Neutrophil (primary cell): ENCODE data around the gene DOK1.

Source experiments
- H3K27ac ChIP-seq: fragments of 200-600 bp; sonication (generic); 2 replicates; pipeline ENCODE4 v1.5.1; 2016; ENCODE audit warnings: mild to moderate bottlenecking, moderate library complexity
- H3K27me3 ChIP-seq: fragments of 200-600 bp; sonication (generic); 2 replicates; pipeline ENCODE4 v1.6.0; 2016; ENCODE audit warnings: mild to moderate bottlenecking
- H3K36me3 ChIP-seq: fragments of 200-600 bp; sonication (generic); 2 replicates; pipeline ENCODE4 v1.5.1; 2017
- H3K4me1 ChIP-seq, 2 experiments: fragments of 200-600 bp in 1 of 2; sonication (generic) in 1 of 2; 1 replicate in 1 of 2; 2 replicates in 1 of 2; pipeline versions ENCODE4 v1.5.1 to v1.6.1; 2013 to 2016; ENCODE audit warnings: low read depth in 1 of 2, low read length in 1 of 2, mild to moderate bottlenecking in 1 of 2, moderate library complexity in 1 of 2; ENCODE audit not compliant: control insufficient read depth in 1 of 2, insufficient read depth in 1 of 2
- H3K4me3 ChIP-seq, 2 experiments: fragments of 200-600 bp in 1 of 2; sonication (generic) in 1 of 2; 1 replicate in 1 of 2; 2 replicates in 1 of 2; pipeline ENCODE4 v1.5.1; 2013 to 2016; ENCODE audit warnings: low read depth in 1 of 2, low read length in 1 of 2, mild to moderate bottlenecking in 1 of 2, moderate library complexity in 1 of 2
- H3K9me3 ChIP-seq: fragments of 200-600 bp; sonication (generic); 2 replicates; pipeline ENCODE4 v1.5.1; 2016
- CTCF ChIP-seq: fragments of 200-600 bp; sonication (generic); IDR thresholded peaks from 2 replicates; pipeline ENCODE4 v1.5.1; 2016; ENCODE audit warnings: antibody characterized with exemption

The DOK1 gene

GRCh38 chr2:74514368-74515270 lies 39.9 kb upstream of the DOK1 start, which contains the start of gene TLX2:
Gene TLX2 (plus strand): TSS chr2:74514450. CDS start chr2:74514807, 357 bp downstream.
- Histone ChIP-seq H3K4me3 (peak within 1 kb of the TSS in 1 of 2 experiments; percentile 66), H3K36me3 (no peaks in the 10 kb centered on the region), H3K9me3 (no peaks in the 10 kb centered on the region), H3K27ac (no peak within 1 kb of the TSS), H3K4me1 (peaks cover 29 to 32% of the 10 kb centered on the region in 2 experiments), H3K27me3 (peaks cover 100% of the 10 kb centered on the region)
- no peak for TF ChIP-seq CTCF

- H3K36me3 ChIP-seq, result no peaks in the 10 kb centered on the region
- no peak overlapping the region for H3K27ac ChIP-seq
- TF ChIP-seq CTCF, result no peak
- H3K27me3 ChIP-seq, result peaks cover 100% of the 10 kb centered on the region
- peak overlapping the region; percentile 54 to 66 for H3K4me3 ChIP-seq
- peaks cover 29 to 32% of the 10 kb centered on the region in 2 experiments for H3K4me1 ChIP-seq
- no peaks in the 10 kb centered on the region for H3K9me3 ChIP-seq
Measured at GRCh38 chr2:74515271-74515980, 39.1 kb upstream of the DOK1 start.

- H3K9me3 ChIP-seq, result no peaks in the 10 kb centered on the region
- peaks cover 29 to 32% of the 10 kb centered on the region in 2 experiments for H3K4me1 ChIP-seq
- no peak for TF ChIP-seq CTCF
- H3K36me3 ChIP-seq, result no peaks in the 10 kb centered on the region
- H3K27ac ChIP-seq, result no peak overlapping the region
- H3K4me3 ChIP-seq, result peak overlapping the region; percentile 54 to 66
- H3K27me3 ChIP-seq, result peaks cover 100% of the 10 kb centered on the region
Measured at GRCh38 chr2:74515981-74516633, 38.4 kb upstream of the DOK1 start.

GRCh38 chr2:74516650-74517049 lies 37.9 kb upstream of the DOK1 start:
- H3K4me3 ChIP-seq, result peak overlapping the region; percentile 54 to 66
- no peak for TF ChIP-seq CTCF
- no peaks in the 10 kb centered on the region for H3K36me3 ChIP-seq
- peaks cover 100% of the 10 kb centered on the region for H3K27me3 ChIP-seq
- H3K27ac ChIP-seq, result no peak overlapping the region
- no peaks in the 10 kb centered on the region for H3K9me3 ChIP-seq
- peaks cover 29 to 32% of the 10 kb centered on the region in 2 experiments for H3K4me1 ChIP-seq

- Histone ChIP-seq H3K27me3 (peaks cover 59% of the 10 kb centered on the region), H3K9me3 (no peaks in the 10 kb centered on the region), H3K27ac (no peak overlapping the region), H3K4me1 (no peaks in the 10 kb centered on the region), H3K36me3 (peaks cover 19% of the 10 kb centered on the region), H3K4me3 (no peak overlapping the region)
- TF ChIP-seq CTCF, result no peak
Measured at GRCh38 chr2:74522516-74522915, 32.0 kb upstream of the DOK1 start.
